ENCODE measurements around the gene RELA. TPM values are rescaled to one million over a fixed set of nuclear protein-coding genes. Genes with fewer than 3 reads are reported as not detected.

The RELA gene
- total RNA-seq, 1 donor from 2014 or later: 68.2 TPM

DNA sequence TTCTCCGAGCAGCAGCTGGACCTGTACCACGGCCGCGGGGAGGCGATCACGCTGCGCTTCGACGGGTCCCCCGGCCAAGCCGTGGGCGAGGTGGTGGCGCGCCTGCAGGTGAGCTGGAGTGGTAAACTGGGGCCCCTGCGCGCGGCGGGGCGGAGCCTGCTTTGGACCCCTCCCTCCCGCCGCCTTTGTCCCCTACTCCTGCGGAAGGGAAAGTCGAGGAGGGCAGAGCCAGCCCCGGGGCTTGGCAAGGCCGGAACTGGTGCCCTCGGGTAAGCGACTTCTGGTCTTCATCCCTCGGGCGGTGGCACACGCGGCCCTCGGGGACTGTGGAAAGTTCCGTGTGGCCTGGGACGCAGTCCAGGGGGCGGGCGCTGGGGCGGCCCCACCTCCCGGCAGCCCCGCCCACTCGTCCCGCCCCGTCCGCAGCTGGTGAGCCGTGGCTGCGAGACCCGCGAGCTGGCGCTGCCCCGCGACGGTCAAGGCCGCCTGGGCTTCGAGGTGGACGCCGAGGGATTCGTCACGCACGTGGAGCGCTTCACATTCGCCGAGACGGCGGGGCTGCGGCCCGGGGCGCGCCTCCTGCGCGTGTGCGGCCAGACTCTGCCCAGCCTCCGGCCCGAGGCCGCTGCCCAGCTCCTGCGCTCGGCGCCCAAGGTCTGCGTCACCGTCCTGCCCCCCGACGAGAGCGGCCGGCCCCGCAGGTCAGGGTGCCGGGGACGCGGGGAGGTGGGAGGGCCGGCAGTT lies 15.6 kb downstream of the RELA start:
- ATAC-seq (peak; percentile 76), DNase-seq (peak; percentile 83)
- H3K9me3 ChIP-seq: no peaks in the 10 kb centered on the region
- TF ChIP-seq, protein P1, sequence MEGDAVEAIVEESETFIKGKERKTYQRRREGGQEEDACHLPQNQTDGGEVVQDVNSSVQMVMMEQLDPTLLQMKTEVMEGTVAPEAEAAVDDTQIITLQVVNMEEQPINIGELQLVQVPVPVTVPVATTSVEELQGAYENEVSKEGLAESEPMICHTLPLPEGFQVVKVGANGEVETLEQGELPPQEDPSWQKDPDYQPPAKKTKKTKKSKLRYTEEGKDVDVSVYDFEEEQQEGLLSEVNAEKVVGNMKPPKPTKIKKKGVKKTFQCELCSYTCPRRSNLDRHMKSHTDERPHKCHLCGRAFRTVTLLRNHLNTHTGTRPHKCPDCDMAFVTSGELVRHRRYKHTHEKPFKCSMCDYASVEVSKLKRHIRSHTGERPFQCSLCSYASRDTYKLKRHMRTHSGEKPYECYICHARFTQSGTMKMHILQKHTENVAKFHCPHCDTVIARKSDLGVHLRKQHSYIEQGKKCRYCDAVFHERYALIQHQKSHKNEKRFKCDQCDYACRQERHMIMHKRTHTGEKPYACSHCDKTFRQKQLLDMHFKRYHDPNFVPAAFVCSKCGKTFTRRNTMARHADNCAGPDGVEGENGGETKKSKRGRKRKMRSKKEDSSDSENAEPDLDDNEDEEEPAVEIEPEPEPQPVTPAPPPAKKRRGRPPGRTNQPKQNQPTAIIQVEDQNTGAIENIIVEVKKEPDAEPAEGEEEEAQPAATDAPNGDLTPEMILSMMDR (IDR thresholded peaks at IDR 0.05): no peak
- intact Hi-C loops (cut with DNase I): no loop called here
- peaks cover 26% of the 10 kb centered on the region for H3K4me1 ChIP-seq
- peaks cover 75% of the 10 kb centered on the region for H3K36me3 ChIP-seq
- no peaks in the 10 kb centered on the region for H3K27me3 ChIP-seq
- peak overlapping the region; percentile 44 for H3K4me3 ChIP-seq
- H3K27ac ChIP-seq: peak overlapping the region; percentile 11

DNA sequence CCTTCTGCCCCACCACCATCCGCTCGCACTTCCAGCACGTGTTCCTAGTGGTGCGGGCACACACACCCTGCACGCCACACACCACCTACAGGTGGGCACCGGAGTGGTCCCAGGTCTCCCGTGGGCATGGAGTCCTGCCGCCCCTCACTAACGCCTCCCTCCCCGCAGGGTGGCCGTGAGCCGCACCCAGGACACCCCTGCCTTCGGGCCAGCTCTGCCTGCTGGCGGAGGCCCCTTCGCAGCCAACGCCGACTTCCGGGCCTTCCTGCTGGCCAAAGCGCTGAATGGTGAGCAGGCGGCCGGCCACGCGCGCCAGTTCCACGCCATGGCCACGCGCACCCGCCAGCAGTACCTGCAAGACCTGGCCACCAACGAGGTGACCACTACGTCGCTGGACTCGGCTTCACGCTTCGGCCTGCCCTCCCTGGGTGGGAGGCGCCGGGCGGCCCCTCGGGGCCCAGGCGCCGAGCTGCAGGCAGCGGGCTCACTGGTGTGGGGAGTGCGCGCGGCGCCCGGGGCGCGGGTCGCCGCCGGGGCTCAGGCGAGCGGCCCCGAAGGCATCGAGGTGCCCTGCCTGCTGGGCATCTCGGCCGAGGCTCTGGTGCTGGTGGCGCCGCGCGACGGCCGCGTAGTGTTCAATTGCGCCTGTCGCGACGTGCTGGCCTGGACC lies 16.3 kb downstream of the RELA start:
- H3K4me1 ChIP-seq: peaks cover 24% of the 10 kb centered on the region
- DNase-seq: peak; percentile 60
- no peaks in the 10 kb centered on the region for H3K9me3 ChIP-seq
- peaks cover 76% of the 10 kb centered on the region for H3K36me3 ChIP-seq
- TF ChIP-seq, protein P1 (IDR thresholded peaks at IDR 0.05): no peak
- no peak overlapping the region for H3K27ac ChIP-seq
- H3K27me3 ChIP-seq: no peaks in the 10 kb centered on the region
- intact Hi-C loops (cut with DNase I): no loop called here
- no peak for ATAC-seq
- peak overlapping the region; percentile 44 for H3K4me3 ChIP-seq

DNA sequence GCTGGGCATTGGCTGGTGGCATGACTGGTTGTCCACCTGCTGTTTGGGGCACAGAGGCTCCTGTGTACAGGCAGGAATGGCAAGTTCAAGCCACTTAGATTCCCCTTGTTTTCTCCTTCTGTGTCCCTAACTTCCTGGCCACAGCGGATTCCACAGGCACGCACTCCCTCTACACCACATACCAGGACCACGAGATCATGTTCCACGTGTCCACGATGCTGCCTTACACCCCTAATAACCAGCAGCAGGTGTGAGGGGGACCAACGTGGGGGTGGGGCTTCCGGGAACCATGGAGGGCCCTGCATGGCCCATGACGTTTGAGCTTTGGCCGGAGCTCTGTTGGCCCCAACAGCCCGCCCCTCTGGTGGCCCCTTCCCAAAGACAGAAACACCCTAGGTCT lies 17.0 kb downstream of the RELA start:
- Histone ChIP-seq H3K9me3 (no peaks in the 10 kb centered on the region), H3K27me3 (no peaks in the 10 kb centered on the region), H3K4me1 (peaks cover 17% of the 10 kb centered on the region), H3K4me3 (no peak overlapping the region), H3K27ac (no peak overlapping the region), H3K36me3 (peaks cover 73% of the 10 kb centered on the region)
- intact Hi-C loops (cut with DNase I): no loop called here
- ATAC-seq (no peak), DNase-seq (peak; percentile 57)
- TF ChIP-seq, protein P1 (IDR thresholded peaks at IDR 0.05): no peak

DNA sequence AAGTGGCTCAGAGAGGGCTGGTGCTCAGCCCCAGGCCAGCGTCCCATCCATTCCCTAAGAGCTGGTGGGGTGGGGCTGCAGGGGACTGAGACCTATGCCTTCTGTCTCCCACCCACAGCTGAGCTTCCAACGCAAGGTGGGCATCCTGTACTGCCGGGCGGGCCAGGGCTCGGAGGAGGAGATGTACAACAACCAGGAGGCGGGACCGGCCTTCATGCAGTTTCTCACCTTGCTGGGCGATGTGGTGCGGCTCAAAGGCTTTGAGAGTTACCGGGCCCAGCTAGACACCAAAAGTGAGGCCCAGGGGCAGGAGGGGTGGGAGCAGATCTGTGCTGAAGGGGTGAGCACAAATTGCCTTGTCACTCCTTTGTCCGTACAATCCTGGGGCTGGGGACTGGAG lies 17.9 kb downstream of the RELA start:
- no peak overlapping the region for H3K4me3 ChIP-seq
- H3K4me1 ChIP-seq: peaks cover 21% of the 10 kb centered on the region
- H3K9me3 ChIP-seq: no peaks in the 10 kb centered on the region
- no peaks in the 10 kb centered on the region for H3K27me3 ChIP-seq
- no peak overlapping the region for H3K27ac ChIP-seq
- TF ChIP-seq, protein P1 (IDR thresholded peaks at IDR 0.05): no peak
- intact Hi-C loops (cut with DNase I): no loop called here
- ATAC-seq (no peak), DNase-seq (no peak)
- peaks cover 64% of the 10 kb centered on the region for H3K36me3 ChIP-seq

DNA sequence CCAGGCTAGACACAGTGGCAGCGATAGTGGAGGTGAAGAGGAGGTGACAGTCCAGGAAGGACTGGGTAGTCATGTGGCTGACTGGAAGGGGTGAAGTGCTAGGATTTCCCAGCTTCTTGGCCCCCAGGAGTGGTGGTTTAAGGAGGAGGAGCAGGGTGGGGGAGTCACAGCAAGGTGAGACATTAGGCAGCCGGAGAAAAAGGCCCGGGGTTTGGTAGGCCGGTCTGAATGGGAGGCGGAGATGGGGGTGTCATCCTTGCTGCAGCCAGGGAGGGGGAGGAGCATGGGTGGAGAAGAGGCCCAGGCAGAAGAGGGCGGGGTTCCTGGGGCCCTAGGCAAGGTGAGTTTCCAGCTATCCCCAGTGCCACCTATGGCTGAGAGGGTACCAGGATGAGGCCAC lies 18.7 kb downstream of the RELA start:
- no peaks in the 10 kb centered on the region for H3K27me3 ChIP-seq

More for the DNA sequence above, 18.7 kb downstream of the RELA start:
- TF ChIP-seq, protein P1 (IDR thresholded peaks at IDR 0.05): no peak
- no peak for DNase-seq
- H3K4me3 ChIP-seq: no peak overlapping the region
- peaks cover 55% of the 10 kb centered on the region for H3K36me3 ChIP-seq
- no peak for ATAC-seq
- intact Hi-C loops (cut with DNase I): no loop called here
- no peaks in the 10 kb centered on the region for H3K9me3 ChIP-seq
- peaks cover 27% of the 10 kb centered on the region for H3K4me1 ChIP-seq
- H3K27ac ChIP-seq: no peak overlapping the region

Measured in upper lobe of right lung (tissue), 1 donor.